Esophagus (tissue), 2 donors: ENCODE data around the gene BRD1. TPM values are rescaled to one million over a fixed set of nuclear protein-coding genes. Genes with fewer than 3 reads are reported as not detected.

ENCODE experiments used
- H3K27ac ChIP-seq, 2 donors: one replicate each; pipeline ENCODE4 v1.5.1; 2013; ENCODE audit warnings: low read depth in 2 of 2, mild to moderate bottlenecking in 2 of 2, inconsistent platforms in 1 of 2, low read length in 1 of 2, moderate library complexity in 1 of 2
- H3K27me3 ChIP-seq, 2 donors: one replicate each; pipeline ENCODE4 v1.6.1; 2013; ENCODE audit warnings: low read length in 2 of 2, control low read depth in 1 of 2, mild to moderate bottlenecking in 1 of 2; ENCODE audit not compliant: insufficient read depth in 2 of 2, control insufficient read depth in 1 of 2
- H3K36me3 ChIP-seq, 2 donors: one replicate each; pipeline ENCODE4 v1.6.1; 2013; ENCODE audit warnings: low read length in 1 of 2; ENCODE audit not compliant: control insufficient read depth in 2 of 2, insufficient read depth in 2 of 2
- H3K4me1 ChIP-seq, 2 donors: one replicate each; pipeline ENCODE4 v1.6.1; 2013; ENCODE audit warnings: low read length in 1 of 2; ENCODE audit not compliant: control insufficient read depth in 2 of 2, insufficient read depth in 2 of 2
- H3K4me3 ChIP-seq, 2 donors: one replicate each; pipeline ENCODE4 v1.5.1; 2013; ENCODE audit warnings: low read length in 2 of 2, mild to moderate bottlenecking in 2 of 2, low read depth in 1 of 2, moderate library complexity in 1 of 2
- H3K9me3 ChIP-seq, 2 donors: one replicate each; pipeline ENCODE4 v1.6.1; 2013; ENCODE audit warnings: mild to moderate bottlenecking in 2 of 2, low read depth in 1 of 2, low read length in 1 of 2, moderate library complexity in 1 of 2; ENCODE audit not compliant: control insufficient read depth in 2 of 2, insufficient read depth in 1 of 2
- WGBS, 2 donors: extraction: QIAGEN DNeasy Blood & Tissue Kit; methylation state at CpG; one replicate each; pipeline ENCODE4 v1.1.7; 2013; 5-methylcytosine and 5-hydroxymethylcytosine counted together
- polyA plus RNA-seq, 2 donors: library from polyadenylated mRNA; stranded (reverse); fragments of 200-250 nt; gene quantifications; one replicate each; pipeline ENCODE4 v1.2.3, GENCODE V29; 2013
- donor health status: healthy with polysubstance abuse.
- donor health status: Bipolar disorder and iron deficiency.

BRD1 gene
- polyA plus RNA-seq, 2 donors, result 17.7 to 23.5 TPM

DNA sequence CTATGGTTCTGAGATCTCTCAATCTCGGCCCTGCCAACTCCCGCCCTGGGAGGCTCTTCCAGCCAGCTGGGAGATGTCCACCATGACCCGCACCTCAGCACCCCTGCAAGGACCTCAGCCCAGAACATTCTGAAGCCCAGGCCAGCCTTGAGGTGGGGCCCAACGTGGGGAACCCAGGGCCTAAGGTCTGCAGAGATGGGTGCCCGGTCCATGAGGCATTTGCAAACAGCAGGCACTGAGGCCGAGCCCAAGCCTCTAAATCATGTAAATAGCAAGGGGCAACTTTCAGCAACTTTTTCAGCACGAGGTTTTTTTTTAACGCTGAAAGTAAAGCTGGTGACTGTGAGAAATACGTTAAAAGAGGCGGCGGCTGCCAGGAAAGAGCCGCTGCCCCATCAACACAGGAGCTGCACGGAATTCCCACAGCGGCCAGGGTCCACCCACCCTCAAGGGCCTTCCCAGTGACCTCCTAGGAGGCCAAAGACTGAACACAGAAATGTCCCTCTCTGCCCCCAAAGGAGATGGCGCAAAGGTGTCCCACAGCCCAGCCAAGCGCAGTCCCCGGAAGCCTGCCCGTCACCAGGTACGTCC lies 46.9 kb downstream of the BRD1 start:
- no peaks in the 10 kb centered on the region for H3K27me3 ChIP-seq
- H3K4me1 ChIP-seq, result peaks cover 0 to 22% of the 10 kb centered on the region in 2 donors
- no peaks in the 10 kb centered on the region for H3K9me3 ChIP-seq
- no peak overlapping the region for H3K27ac ChIP-seq
- H3K36me3 ChIP-seq, result peaks cover 0 to 46% of the 10 kb centered on the region in 2 donors
- 83% methylated on average over 19 of the region's 19 CpGs for WGBS, 2 donors
- no peak overlapping the region for H3K4me3 ChIP-seq

DNA sequence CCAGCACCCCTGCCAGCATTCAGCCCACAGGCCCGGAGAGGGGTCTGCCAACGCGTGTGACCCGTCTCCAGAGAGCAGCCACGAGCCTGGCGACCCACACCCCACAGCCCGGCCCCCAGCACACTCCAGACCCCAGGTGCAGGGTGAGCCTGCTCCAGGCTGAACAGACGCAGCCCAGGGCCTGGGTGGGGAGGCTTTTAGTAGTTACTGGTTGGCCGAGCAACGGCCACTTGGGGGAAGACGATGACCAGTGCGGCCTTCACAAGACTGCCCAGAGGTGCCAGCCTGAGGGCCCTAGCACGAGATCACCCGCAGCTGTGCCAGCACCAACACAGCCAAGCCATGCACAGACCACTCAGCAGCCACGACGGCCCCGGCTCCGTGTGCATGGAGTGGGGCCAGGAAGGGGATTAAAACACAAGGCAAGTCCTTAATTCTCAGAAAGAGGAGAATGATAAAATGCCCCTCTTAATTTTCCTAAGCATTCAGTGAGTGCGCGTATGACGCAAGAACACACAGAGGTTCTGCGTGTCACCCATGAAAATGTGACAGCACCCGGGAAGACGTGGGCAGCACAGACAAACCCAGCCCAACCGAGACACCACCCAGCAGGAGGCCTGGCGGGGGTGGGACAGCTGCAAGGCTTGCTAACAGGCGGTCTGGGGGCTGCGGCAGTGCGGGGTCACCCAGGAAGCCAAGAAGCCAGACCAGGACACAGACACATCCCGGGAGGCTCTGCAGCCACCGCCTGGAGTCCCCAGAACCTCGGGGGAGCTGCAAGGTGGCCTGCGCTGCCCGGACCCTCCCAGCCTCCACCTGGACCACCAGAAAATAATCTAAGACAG lies 47.6 kb downstream of the BRD1 start:
- no peak overlapping the region for H3K27ac ChIP-seq
- peaks cover 2 to 46% of the 10 kb centered on the region in 2 donors for H3K36me3 ChIP-seq
- no peak overlapping the region for H3K4me3 ChIP-seq
- no peaks in the 10 kb centered on the region for H3K27me3 ChIP-seq
- H3K9me3 ChIP-seq, result no peaks in the 10 kb centered on the region
- 81 to 90% methylated on average over 34 of the region's 34 CpGs for WGBS, 2 donors
- peaks cover 0 to 22% of the 10 kb centered on the region in 2 donors for H3K4me1 ChIP-seq

DNA sequence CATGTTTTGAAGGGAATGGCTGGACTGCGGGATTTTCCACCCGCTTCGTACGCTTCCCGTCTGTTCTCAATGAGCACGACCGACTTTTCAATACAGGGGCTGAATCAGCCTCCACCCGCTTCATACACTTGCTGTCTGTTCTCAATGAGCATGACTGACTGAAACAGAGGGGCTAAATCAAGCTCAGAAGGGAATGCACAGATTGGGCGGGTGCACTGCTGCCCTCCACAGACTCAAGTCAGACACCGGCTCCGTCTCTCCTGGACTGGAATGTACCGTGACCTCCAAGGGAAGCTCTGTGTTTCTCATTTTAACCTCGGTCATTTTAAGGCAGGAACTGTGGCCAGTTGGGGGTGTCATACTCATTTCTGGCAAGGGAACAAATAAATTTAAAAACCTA lies 48.5 kb downstream of the BRD1 start:
- Histone ChIP-seq H3K36me3 (peaks cover 8 to 47% of the 10 kb centered on the region in 2 donors), H3K27ac (no peak overlapping the region), H3K9me3 (no peaks in the 10 kb centered on the region), H3K4me3 (no peak overlapping the region), H3K4me1 (peaks cover 0 to 20% of the 10 kb centered on the region in 2 donors), H3K27me3 (no peaks in the 10 kb centered on the region)
- WGBS, 2 donors, result 91% methylated on average over 13 of the region's 13 CpGs

DNA sequence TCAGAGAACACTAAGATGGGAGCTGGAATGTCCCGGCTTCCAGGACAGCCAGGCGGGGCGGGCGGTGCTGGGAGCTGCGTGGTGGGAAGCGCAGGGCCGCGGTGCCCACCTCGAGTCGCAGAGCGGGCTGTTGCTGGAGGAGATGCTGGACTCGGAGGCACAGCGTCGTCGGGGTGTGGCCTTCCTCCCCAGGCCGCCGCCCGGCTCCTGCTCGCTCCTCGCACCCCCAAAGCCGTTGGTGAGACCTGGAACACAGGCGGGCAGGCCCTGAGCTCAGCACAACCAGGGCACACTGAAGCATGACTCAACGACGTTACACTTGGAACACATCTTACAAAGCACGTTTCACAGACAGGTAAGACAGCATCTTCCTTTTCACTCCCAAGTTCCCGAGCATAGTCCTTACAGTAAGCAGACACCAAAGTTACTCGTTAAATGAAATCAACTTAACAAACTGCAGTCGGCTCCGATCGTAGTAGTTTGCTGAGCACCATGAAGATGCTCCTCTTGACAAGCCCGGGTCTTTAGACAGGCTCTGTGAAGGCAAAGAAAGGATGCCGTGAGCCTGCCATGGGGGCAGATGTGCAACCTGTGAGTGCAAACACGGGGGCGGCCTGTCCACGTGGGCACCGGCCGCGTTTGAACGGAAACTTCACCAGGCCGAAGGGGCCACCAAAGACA lies 50.0 kb downstream of the BRD1 start:
- peaks cover 0 to 12% of the 10 kb centered on the region in 2 donors for H3K4me1 ChIP-seq
- peak overlapping the region in 1 of 2 donors; percentile 14 for H3K27ac ChIP-seq
- H3K27me3 ChIP-seq, result no peaks in the 10 kb centered on the region
- H3K4me3 ChIP-seq, result no peak overlapping the region
- peaks cover 8 to 40% of the 10 kb centered on the region in 2 donors for H3K36me3 ChIP-seq
- WGBS, 2 donors, result 71 to 81% methylated on average over 40 of the region's 40 CpGs
- no peaks in the 10 kb centered on the region for H3K9me3 ChIP-seq

DNA sequence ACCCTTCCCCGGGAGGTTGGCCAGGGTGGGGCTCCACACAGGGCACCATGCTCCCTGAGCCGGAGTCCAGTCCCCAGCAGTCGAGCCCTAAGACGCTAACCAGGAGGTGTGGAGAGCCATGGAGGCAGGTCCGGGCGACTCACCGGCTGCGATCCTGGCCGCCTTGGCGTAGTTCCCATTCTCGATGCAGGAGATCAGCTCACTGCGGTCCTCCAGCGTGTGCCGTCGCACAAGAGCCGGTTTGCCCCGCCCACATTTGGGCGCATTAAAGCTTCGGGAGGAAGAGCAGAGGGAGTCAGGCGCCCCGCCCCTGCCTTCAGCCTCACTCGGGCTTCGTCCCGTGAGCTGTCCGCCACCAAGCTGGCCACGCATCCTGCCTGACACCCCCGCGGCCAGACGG lies 50.8 kb downstream of the BRD1 start:
- Histone ChIP-seq H3K36me3 (peaks cover 8 to 46% of the 10 kb centered on the region in 2 donors), H3K9me3 (no peaks in the 10 kb centered on the region), H3K4me1 (peaks cover 0 to 11% of the 10 kb centered on the region in 2 donors), H3K4me3 (no peak overlapping the region), H3K27me3 (no peaks in the 10 kb centered on the region), H3K27ac (no peak overlapping the region)
- WGBS, 2 donors, result 63 to 77% methylated on average over 29 of the region's 29 CpGs

DNA sequence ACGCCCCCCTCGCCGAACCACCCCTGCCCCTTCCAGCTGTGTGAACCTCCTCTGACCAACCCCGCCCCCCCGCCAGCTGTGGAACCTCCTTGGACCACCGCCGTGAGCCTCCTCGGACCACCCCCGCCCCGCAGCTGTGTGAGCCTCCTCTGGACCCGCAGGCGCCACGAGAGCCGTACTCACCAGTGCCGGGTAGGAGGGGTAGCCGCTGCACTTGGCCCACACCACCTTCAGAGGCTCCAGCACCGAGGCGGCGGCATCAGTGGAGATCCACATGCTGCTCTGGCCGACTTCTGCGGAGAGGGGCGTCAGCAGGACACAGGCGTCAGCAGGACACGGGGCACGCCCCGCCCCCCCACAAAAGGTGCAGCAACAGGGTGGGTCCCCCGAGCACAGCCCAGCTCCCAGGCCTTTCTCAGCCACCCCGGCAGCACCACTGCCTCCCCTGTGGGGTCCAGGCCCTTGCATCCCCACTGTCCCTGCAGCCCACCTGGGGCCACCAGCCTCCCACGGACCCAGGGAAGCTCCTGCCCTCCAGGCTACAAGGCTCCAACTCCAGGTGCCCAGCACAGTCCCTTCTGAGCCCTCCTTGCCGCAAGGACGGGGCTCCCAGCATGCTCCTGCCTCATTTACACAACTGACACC lies 51.7 kb downstream of the BRD1 start:
- 96 to 97% methylated on average over 30 to 31 of the region's 31 CpGs for WGBS, 2 donors
- Histone ChIP-seq H3K9me3 (no peaks in the 10 kb centered on the region), H3K4me3 (no peak overlapping the region), H3K27me3 (no peaks in the 10 kb centered on the region), H3K4me1 (peaks cover 0 to 10% of the 10 kb centered on the region in 2 donors), H3K36me3 (peaks cover 8 to 47% of the 10 kb centered on the region in 2 donors), H3K27ac (no peak overlapping the region)

DNA sequence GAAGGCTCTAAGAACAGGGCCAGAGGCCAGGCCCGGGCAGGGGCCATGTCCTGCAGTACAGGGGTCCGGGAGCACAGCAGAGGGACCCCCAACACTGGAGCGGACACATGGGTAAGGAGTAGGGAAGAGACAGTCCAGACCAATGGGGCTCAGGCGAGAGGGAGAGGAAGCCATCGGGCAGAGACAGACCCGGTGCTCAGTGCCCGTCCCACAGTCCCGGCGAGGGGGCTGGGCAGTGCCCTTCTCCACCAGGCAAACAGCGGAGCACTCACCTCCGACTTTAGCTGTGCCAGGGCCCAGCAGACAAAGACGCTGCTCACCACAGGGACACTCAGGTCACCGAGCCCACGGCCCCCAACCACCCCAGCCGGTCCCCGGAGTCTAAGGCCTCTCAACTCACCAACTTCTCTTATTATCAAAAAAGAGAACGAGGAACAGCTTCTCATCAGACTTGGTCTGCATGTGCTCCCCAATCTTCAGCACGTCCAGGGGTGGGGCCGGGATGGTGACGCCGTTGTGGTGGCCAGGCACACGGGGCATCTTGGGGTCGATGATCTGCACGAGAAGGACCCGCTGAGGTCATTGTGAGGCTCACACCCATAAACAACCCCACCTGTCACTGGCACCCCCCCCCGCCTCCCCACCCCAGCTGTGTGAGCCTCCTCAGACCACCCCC lies 52.3 kb downstream of the BRD1 start:
- Histone ChIP-seq H3K4me3 (no peak overlapping the region), H3K4me1 (peaks cover 0 to 10% of the 10 kb centered on the region in 2 donors), H3K27me3 (no peaks in the 10 kb centered on the region), H3K36me3 (peaks cover 8 to 47% of the 10 kb centered on the region in 2 donors), H3K9me3 (no peaks in the 10 kb centered on the region), H3K27ac (no peak overlapping the region)
- WGBS, 2 donors, result 92 to 95% methylated on average over 26 of the region's 26 CpGs

DNA sequence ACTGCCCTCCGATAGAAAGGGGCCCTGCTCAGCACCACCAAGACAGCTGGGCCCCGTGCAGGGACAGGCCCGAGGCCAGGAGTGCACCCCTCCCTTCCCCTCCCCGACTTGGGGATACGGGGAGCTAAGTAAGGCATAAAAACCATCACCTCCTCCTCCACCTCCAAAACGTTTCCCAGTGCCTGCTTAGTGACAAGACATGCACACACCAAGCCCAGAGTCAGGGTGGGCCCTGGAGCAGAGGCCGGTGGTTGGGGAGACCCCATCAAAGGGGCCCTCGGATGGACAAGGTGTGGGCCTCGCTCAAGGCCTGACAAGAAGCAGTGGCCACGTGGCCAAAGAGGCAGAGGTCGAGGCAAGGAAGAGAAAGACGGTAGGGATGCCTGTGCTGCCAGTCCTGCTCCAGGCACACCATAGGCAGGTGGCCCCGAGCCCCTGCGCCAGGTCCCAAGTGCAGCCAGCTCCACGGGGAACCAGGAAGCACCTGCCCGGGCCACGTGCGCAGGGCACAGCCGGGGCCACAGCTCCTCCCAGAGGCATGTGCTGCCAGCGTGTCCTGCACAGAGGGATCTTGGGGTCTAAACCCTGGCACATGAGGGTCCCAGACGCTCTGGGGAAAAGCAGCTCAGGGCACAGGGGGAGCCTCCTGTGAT lies 53.0 kb downstream of the BRD1 start:
- WGBS, 2 donors, result 76 to 85% methylated on average over 21 of the region's 21 CpGs
- no peaks in the 10 kb centered on the region for H3K9me3 ChIP-seq
- H3K27me3 ChIP-seq, result no peaks in the 10 kb centered on the region
- H3K36me3 ChIP-seq, result peaks cover 8 to 47% of the 10 kb centered on the region in 2 donors
- no peak overlapping the region for H3K27ac ChIP-seq
- no peak overlapping the region for H3K4me3 ChIP-seq
- peaks cover 0 to 10% of the 10 kb centered on the region in 2 donors for H3K4me1 ChIP-seq
